ENCODE data around the gene WFDC2.

DNA sequence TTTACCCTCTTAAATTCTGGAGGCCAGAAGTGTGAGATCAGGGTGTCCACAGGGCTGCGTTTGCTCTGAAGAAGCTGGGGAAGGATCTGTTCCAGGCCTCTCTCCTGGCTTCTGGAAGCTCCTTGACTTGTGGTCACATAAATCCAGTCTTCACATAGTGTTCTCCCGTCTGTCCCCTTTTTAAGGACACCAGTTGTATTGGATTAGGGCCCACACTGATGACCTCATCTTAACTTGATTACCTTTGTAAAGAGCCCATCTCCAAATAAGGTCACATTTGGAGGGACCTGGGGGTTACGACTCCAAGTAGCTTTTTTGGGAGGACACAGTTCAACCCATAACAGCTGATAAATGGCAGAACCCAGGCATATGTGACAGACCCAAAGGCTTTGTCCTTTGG is 20.0 kb upstream of the WFDC2 start:
- TF ChIP-seq POLR2A (IDR thresholded peaks at IDR 0.05) (no peak), CTCF (IDR thresholded peaks at IDR 0.05 in 4 of 5, conservative IDR thresholded peaks at IDR 0.05 in 1 of 5) (no peak)

All from gastrocnemius medialis (tissue), 4 donors.